Activated naive CD4-positive, alpha-beta T cell treated with anti-CD3 and anti-CD28 coated beads for 36 hours (primary cell): ENCODE measurements around the gene MAPKBP1. TPM values are rescaled to one million over a fixed set of nuclear protein-coding genes. Genes with fewer than 3 reads are reported as not detected.

Experiments used
- CTCF ChIA-PET: fragments of 350-600 bp; sonication (Branson Sonifier 250); formaldehyde crosslinking; loops from one replicate; lab custom pipeline; 2021; ENCODE audit warnings: antibody characterized with exemption; lab: Charles Lee
- DNase-seq: peaks from one replicate; pipeline ENCODE4 v3.0.0-alpha.2; 2020
- H3K27ac Mint-ChIP-seq: one replicate; pipeline ENCODE4 v1.8.0; 2021; ENCODE audit warnings: mild to moderate bottlenecking, mixed read lengths
- H3K27me3 Mint-ChIP-seq: one replicate; pipeline ENCODE4 v1.8.0; 2021; ENCODE audit warnings: low read depth, mixed read lengths
- H3K36me3 Mint-ChIP-seq: one replicate; pipeline ENCODE4 v1.8.0; 2021; ENCODE audit warnings: low read depth, mixed read lengths
- H3K4me1 Mint-ChIP-seq: one replicate; pipeline ENCODE4 v1.8.0; 2021; ENCODE audit warnings: low read depth, mixed read lengths
- H3K4me3 Mint-ChIP-seq: one replicate; pipeline ENCODE4 v1.8.0; 2021; ENCODE audit warnings: mild to moderate bottlenecking, moderate library complexity, mixed read lengths
- H3K9me3 Mint-ChIP-seq: one replicate; pipeline ENCODE4 v1.8.0; 2021; ENCODE audit warnings: mixed read lengths
- intact Hi-C: fragments of 100-400 bp; cut with micrococcal nuclease; formaldehyde crosslinking; loops from one replicate; pipeline ENCODE4 v1.15.1; 2023
- total RNA-seq, 2 experiments: library from RNA; stranded (reverse); gene quantifications; one replicate each; pipeline ENCODE4 v1.2.3, GENCODE V29; 2021

MAPKBP1 gene
- total RNA-seq, 2 experiments from 2014 or later = 13.8 to 13.9 TPM

DNA sequence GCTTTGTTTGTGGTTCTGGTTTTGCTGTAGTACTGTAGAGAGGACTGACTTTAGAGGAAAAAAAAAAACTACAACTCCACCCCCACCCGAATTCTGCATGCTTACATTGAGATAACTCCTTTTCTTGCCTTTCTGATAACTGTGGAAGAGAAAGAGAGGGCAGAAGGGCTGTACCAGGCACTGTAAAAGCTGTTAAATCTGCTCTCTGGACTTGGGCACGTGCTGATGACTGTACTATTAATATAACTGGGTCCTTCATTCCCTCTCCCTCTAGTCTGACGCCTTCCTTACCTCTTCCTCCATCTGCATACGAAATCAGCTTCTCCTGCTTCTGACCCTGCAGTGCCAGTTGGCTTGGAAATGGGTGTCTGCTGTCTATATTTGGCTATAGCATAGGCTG lies 15.0 kb downstream of the MAPKBP1 start:
- no peaks in the 10 kb centered on the region for H3K27me3 Mint-ChIP-seq
- CTCF ChIA-PET = interaction anchor here (0.9 to 6.4 kb wide), 5 partner anchors 11 to 23 kb away, joined by 3 to 32 read pairs (median 4); partner anchors contain the start of gene MAPKBP1
- peaks cover 32% of the 10 kb centered on the region for H3K4me1 Mint-ChIP-seq
- H3K9me3 Mint-ChIP-seq = no peaks in the 10 kb centered on the region
- DNase-seq = no peak
- H3K36me3 Mint-ChIP-seq = no peaks in the 10 kb centered on the region
- H3K27ac Mint-ChIP-seq = no peak overlapping the region
- H3K4me3 Mint-ChIP-seq = no peak overlapping the region
- intact Hi-C loops = no loop called here

DNA sequence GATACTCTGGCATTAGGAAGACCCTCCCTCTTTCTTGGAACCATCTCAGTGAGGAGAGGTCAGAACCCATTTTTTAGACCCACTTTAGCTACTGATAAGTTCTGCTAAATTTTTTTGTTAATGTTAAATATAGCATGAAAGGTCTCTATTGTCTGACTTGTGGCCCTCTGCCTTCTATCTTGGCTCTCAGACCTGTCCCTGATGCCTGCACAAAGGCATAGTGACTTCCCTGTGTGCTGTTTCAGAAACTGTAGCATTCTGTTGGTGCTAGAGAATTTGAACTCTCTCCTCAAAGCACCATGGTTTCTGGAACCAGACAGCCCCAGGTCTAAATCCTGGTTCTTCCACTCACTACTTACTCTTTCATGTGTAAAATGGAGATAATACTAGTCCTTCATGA lies 15.4 kb downstream of the MAPKBP1 start:
- Mint-ChIP-seq H3K36me3 (no peaks in the 10 kb centered on the region), H3K9me3 (no peaks in the 10 kb centered on the region), H3K27me3 (no peaks in the 10 kb centered on the region), H3K4me1 (peaks cover 33% of the 10 kb centered on the region), H3K4me3 (no peak overlapping the region), H3K27ac (no peak overlapping the region)
- intact Hi-C loops = no loop called here
- no peak for DNase-seq
- CTCF ChIA-PET = interaction anchor here (1.0 to 6.4 kb wide), 3 partner anchors 14 to 22 kb away, joined by 3 to 32 read pairs (median 4); partner anchors contain the start of gene MAPKBP1

DNA sequence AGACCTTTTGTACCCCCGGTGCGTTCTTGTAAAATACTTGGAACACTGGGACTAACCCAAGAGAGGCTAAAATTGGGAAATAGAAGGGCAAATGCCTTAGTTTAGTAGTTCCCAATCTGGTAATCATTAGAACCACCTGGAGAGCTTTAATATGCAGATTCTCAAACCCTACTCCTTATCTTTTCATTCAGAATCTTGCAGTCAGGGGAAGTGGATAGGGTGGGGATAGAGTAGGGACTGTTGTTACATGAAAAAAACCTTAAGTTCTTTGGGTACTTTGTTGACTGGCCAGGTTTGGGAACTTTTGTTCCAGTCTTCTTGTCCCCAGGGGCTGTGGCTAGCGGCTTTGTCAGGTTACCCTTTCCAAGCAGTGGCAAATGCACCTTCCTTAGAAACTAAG lies 15.9 kb downstream of the MAPKBP1 start:
- Mint-ChIP-seq H3K36me3 (no peaks in the 10 kb centered on the region), H3K9me3 (no peaks in the 10 kb centered on the region), H3K27me3 (no peaks in the 10 kb centered on the region), H3K4me1 (peaks cover 35% of the 10 kb centered on the region), H3K27ac (no peak overlapping the region), H3K4me3 (no peak overlapping the region)
- CTCF ChIA-PET = interaction anchor here (1.0 to 6.4 kb wide), 3 partner anchors 14 to 22 kb away, joined by 3 to 32 read pairs (median 4); partner anchors contain the start of gene MAPKBP1
- intact Hi-C loops = no loop called here
- no peak for DNase-seq

DNA sequence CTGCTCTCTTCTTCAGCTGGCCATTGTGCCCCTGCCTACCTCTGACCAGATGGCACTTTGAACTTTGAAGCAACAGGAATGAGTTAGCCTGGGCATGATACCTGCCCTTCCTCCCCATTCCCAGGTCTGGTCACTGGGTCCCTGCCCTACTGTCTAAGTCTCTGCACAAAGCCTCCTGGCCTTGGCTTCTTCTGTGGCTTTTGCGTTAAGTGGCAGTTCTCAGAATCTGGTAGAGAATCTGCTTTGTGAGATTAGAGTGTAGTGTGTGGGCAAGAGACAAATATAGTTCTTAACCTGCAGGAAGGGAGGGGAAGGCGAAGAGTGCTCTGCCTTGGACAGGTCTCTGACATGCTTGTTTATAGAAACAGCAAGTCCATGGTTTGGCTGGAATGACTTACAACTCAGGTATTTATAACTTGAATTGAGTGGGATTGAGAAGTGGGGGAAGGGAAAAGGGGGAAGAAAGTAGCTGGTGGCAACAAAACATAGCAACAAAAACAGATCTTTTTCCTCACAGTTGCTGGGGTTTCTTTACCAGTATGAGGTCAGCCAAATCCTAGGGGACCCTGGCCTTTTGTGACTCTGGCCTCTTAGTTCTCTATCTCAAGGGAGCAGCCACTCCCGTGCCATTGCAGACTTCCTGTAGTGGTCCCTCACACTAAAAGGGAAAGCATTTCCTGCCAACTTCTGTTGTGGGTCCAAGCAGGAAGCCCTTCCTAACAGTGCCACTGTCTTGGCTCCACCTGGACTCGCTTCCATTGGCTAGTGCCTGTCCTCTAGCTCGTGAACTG lies 16.7 kb downstream of the MAPKBP1 start:
- Mint-ChIP-seq H3K27me3 (no peaks in the 10 kb centered on the region), H3K4me1 (peaks cover 39% of the 10 kb centered on the region), H3K9me3 (no peaks in the 10 kb centered on the region), H3K27ac (no peak overlapping the region), H3K4me3 (no peak overlapping the region), H3K36me3 (no peaks in the 10 kb centered on the region)
- intact Hi-C loops = no loop called here
- CTCF ChIA-PET = interaction anchor here (1.0 to 6.4 kb wide), 4 partner anchors 10 to 21 kb away, joined by 4 to 32 read pairs (median 4); partner anchors contain the start of gene MAPKBP1
- no peak for DNase-seq

DNA sequence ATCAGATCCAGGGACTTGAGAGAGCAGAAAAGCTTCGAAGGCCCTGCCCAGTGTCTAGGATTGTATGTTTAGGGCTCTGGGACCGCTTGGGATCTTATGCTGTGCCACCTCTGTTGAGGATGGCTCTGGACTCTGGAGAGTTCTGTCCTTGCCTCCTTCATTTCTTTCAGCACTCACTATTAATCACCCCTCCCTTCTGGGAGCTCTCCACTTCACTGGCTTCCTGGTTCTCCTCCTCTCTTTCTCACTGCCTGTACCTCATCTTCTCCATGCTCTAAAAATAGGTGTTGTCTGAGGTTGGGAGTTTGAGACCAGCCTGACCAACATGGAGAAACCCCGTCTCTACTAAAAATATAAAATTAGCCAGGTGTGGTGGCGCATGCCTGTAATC lies 17.3 kb downstream of the MAPKBP1 start:
- Mint-ChIP-seq H3K9me3 (no peaks in the 10 kb centered on the region), H3K4me1 (peaks cover 43% of the 10 kb centered on the region), H3K27me3 (no peaks in the 10 kb centered on the region), H3K27ac (no peak overlapping the region), H3K4me3 (no peak overlapping the region), H3K36me3 (no peaks in the 10 kb centered on the region)
- no peak for DNase-seq
- intact Hi-C loops = no loop called here
- CTCF ChIA-PET = interaction anchor here (1.0 to 6.4 kb wide), 4 partner anchors 11 to 21 kb away, joined by 4 to 32 read pairs (median 4); partner anchors contain the start of gene MAPKBP1

DNA sequence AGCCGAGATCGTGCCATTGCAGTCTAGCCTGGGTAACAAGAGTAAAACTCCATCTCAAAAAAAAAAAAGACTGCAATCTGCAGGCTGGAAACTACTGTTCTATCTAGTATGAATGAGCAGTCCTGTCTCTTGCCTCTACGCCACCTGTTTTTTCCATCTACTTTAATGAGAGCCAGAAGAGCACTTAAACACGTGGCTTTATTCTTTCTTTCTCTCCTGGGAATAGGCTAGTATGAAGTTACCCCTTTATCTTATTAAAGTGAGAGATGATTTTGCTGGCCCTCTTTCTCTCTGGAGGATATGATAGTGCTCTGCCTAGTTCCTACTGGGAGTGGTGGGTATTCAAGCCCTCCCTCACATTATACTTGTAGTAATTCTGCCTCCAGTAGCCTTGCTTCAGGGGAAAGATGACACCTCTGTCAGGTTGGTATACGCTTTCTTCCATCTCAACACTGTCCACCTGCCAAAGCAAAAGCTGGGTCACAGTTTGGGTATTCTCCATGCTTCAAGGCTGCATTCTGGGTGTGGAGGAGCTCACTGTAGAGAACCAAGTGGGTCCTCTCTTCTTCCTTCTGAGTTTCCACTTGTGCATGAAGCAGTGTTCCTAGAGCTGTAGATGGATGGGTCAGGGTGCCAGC lies 17.8 kb downstream of the MAPKBP1 start:
- no peaks in the 10 kb centered on the region for H3K36me3 Mint-ChIP-seq
- intact Hi-C loops = no loop called here
- peaks cover 46% of the 10 kb centered on the region for H3K4me1 Mint-ChIP-seq
- CTCF ChIA-PET = interaction anchor here (1.0 to 6.4 kb wide), 4 partner anchors 11 to 20 kb away, joined by 4 to 32 read pairs (median 4); partner anchors contain the start of gene MAPKBP1
- no peaks in the 10 kb centered on the region for H3K9me3 Mint-ChIP-seq
- H3K4me3 Mint-ChIP-seq = no peak overlapping the region
- no peak for DNase-seq
- no peaks in the 10 kb centered on the region for H3K27me3 Mint-ChIP-seq
- no peak overlapping the region for H3K27ac Mint-ChIP-seq

DNA sequence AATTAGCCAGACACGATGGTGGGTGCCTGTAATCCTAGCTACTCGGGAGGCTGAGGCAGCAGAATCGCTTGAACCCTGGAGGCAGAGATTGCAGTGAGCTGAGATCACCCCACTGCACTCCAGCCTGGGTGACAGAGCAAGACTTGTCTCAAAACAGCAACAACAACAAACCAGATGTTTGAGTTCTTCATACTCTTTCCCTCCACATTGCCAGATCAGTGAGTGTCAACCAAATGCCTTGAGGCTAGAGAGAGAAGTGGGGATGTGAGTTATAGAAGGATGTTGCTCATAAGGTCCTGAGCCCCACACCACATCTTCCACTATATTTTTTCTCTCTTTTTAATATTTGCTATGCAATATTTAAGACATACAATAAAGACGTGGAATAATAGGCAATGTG lies 19.8 kb downstream of the MAPKBP1 start:
- no peaks in the 10 kb centered on the region for H3K27me3 Mint-ChIP-seq
- no peak overlapping the region for H3K27ac Mint-ChIP-seq
- intact Hi-C loops = no loop called here
- DNase-seq = no peak
- CTCF ChIA-PET = interaction anchor here (1.6 kb wide), 1 partner anchor 13 kb away, joined by 4 read pairs; no protein-coding TSS in a partner anchor
- H3K36me3 Mint-ChIP-seq = no peaks in the 10 kb centered on the region
- no peak overlapping the region for H3K4me3 Mint-ChIP-seq
- H3K4me1 Mint-ChIP-seq = peaks cover 37% of the 10 kb centered on the region
- H3K9me3 Mint-ChIP-seq = no peaks in the 10 kb centered on the region

DNA sequence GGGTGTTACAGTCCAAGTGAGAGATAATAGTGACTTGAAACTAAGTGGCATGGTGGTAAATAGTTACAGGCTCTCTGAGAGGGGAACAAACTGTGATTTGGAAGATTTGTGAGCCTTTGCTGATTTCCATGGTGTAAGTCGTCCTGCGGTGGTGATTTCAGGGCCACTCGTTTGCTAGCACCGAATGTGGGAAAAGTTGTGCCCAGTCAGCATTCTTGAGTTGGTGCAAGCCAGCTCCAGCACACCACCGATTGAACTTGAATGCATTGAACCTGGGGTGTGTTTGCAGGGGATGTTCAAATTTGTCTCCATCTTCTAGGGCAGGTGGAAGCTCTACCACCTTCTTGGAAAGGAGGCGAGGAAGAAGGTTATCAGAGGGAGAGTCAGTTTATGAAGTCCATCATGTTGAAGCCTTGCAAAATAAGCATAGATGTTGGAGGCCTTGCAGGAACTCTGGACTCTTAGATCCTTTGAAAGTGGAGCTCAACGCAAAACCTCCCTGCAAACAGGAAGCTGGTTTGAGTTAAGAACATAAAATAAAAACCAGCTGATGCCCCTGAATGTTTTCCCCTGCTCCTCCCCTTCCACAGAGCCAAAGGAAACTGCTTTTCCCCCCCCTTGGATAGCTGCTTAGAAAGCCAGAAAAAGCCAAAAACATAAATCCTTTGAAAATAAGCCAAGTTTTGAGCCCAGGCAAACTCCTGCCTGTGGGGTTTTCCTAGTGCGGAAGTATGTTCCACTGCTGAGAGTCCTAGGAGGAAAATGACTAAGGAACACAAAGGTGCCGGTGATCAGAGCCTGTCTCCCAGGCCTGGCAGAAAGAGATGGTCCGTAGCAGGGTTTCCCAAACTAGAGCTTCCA lies 21.9 kb downstream of the MAPKBP1 start:
- intact Hi-C loops = loop anchor here (2.0 kb wide), 1 partner anchor 17 kb away; no protein-coding TSS in a partner anchor
- Mint-ChIP-seq H3K4me3 (no peak overlapping the region), H3K36me3 (peaks cover 1% of the 10 kb centered on the region), H3K27me3 (no peaks in the 10 kb centered on the region), H3K27ac (no peak overlapping the region), H3K9me3 (no peaks in the 10 kb centered on the region), H3K4me1 (peaks cover 19% of the 10 kb centered on the region)
- no peak for DNase-seq
- CTCF ChIA-PET = interaction anchor here (0.7 to 1.4 kb wide), 3 partner anchors 10 to 458 kb away, joined by 3 to 6 read pairs (median 3); no protein-coding TSS in a partner anchor

DNA sequence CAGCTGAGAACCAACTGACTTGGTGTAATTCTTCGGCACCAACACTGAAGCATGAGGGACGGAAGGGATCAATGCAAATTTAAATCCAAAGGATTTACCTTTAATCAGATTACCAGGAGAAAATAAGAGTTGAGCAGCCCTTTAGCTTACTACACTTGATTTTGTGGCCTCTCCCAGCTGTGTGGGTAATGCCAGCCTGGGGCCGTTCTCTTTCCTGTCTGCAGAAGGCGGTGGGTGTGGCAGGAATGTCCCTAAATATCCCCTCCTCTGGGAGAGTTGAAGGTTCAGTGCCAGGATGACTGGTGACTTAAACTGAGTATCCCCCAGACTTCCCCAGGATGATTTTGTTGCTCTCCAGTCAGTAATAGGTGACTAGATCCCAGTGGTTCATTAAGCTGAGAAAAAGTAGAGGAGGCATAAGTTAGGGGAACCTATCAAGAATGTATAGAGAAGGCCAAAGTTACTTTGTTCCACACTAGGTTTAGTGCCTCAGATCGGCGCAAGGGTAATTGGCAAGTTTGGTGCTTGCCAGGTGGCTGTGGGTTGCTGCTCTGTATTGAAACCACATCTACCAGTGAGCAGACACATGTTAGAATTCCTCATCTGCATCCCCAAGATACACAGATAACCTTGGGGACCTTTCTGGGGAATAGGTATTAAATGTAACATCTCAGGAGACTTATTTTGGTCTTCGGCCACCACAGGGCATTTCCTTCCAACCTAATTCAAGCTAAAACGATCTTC lies 23.1 kb downstream of the MAPKBP1 start:
- no peak overlapping the region for H3K27ac Mint-ChIP-seq
- no peaks in the 10 kb centered on the region for H3K9me3 Mint-ChIP-seq
- CTCF ChIA-PET = interaction anchor here (0.6 to 1.4 kb wide), 3 partner anchors 9 to 495 kb away, joined by 3 to 6 read pairs (median 3); no protein-coding TSS in a partner anchor
- no peak for DNase-seq
- peaks cover 1% of the 10 kb centered on the region for H3K36me3 Mint-ChIP-seq
- peaks cover 16% of the 10 kb centered on the region for H3K4me1 Mint-ChIP-seq
- H3K4me3 Mint-ChIP-seq = no peak overlapping the region
- intact Hi-C loops = loop anchor here (2.0 kb wide), 1 partner anchor 19 kb away; no protein-coding TSS in a partner anchor
- H3K27me3 Mint-ChIP-seq = no peaks in the 10 kb centered on the region

DNA sequence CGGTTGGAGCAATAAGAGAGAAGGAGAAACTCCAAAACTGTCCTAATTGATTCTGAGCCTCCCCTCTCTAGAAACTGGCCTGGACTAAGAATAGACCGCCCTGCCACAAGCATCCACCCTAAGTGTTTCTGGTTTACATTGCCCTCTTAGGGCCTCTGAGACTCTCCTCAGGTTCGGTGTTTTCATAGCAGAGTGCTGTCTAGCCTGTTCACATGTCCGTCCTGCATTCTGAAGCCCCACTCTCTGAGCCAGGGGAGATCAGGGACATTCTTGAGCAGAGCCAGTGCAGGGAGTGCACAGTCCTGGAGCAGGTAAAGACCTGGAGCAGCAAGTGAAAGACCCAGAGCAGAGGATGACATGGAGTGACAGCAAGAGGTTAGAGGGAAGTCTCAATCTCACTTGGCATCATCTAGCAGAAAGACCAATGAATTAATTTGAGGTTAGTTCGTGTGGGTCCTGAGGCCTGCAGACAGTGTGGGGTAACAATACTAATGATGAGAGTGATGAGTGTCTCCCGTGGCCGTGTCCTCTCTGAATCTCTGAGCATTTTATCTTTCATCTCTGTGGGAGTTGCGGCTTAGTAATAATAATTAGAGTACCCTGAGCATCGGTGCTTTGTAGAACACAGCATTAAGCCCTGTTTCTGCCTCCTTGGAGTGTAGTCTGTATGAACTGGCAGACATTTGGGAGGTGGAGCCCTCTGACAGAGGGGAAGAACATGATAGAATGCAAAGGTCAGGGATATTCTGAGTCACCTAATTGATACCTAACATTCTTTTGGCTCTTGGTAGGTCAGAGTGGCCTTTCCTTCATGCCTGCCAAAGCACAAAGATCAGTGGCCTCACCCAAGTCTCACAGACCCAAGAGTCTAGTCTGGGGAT lies 24.6 kb downstream of the MAPKBP1 start:
- Mint-ChIP-seq H3K27ac (no peak overlapping the region), H3K4me3 (no peak overlapping the region), H3K27me3 (no peaks in the 10 kb centered on the region), H3K36me3 (peaks cover 4% of the 10 kb centered on the region), H3K9me3 (no peaks in the 10 kb centered on the region), H3K4me1 (peaks cover 16% of the 10 kb centered on the region)
- CTCF ChIA-PET = interaction anchor here (0.6 to 4.5 kb wide), 3 partner anchors 12 to 59 kb away, joined by 3 to 23 read pairs (median 19); partner anchors contain the start of gene MAPKBP1
- intact Hi-C loops = no loop called here
- no peak for DNase-seq
